ENCODE data around the gene RNF31. TPM values are rescaled to one million over a fixed set of nuclear protein-coding genes. Genes with fewer than 3 reads are reported as not detected.

Gene RNF31
- polyA plus RNA-seq, 1 donor from 2014 or later: 98.7 TPM

- Histone ChIP-seq H3K27me3 (ENCODE audit: insufficient read depth, low read depth, low read length) (no peaks in the 10 kb centered on the region), H4K20me1 (ENCODE audit: insufficient read depth) (no peaks in the 10 kb centered on the region), H2AFZ (ENCODE audit: low read depth, low read length) (no peak overlapping the region), H3K4me2 (ENCODE audit: low read length) (no peak overlapping the region), H3K27ac (ENCODE audit: low read length) (no peak overlapping the region), H3F3A (ENCODE audit: insufficient read depth, low read length, poor library complexity, severe bottlenecking) (no peaks in the 10 kb centered on the region), H3K9ac (ENCODE audit: low read length) (no peak overlapping the region), H3K36me3 (ENCODE audit: insufficient read depth, low read length) (no peaks in the 10 kb centered on the region), H3K9me3 (ENCODE audit: low read length) (no peaks in the 10 kb centered on the region), H3K79me2 (replicated peaks; ENCODE audit: insufficient read depth, low read length) (no peaks in the 10 kb centered on the region), H3K4me3 (ENCODE audit: low read length) (no peak overlapping the region), H3K9me2 (ENCODE audit: insufficient read depth, low read length) (no peaks in the 10 kb centered on the region)
- TF ChIP-seq SMC3 (conservative IDR thresholded peaks at IDR 0.05; ENCODE audit: poor library complexity): no peak
- no peak for TF ChIP-seq REST (IDR thresholded peaks at IDR 0.05; ENCODE audit: borderline replicate concordance)
- TF ChIP-seq MXI1 (conservative IDR thresholded peaks at IDR 0.05; ENCODE audit: poor library complexity, severe bottlenecking): no peak
- TF ChIP-seq POLR2AphosphoS5 (IDR thresholded peaks at IDR 0.05): no peak
- TF ChIP-seq CTCF (IDR thresholded peaks at IDR 0.05; ENCODE audit: poor library complexity, severe bottlenecking): no peak
- TF ChIP-seq EP300 (conservative IDR thresholded peaks at IDR 0.05; ENCODE audit: poor library complexity, severe bottlenecking): no peak
- no peak for TF ChIP-seq RAD21 (conservative IDR thresholded peaks at IDR 0.05)
- TF ChIP-seq TAF1 (IDR thresholded peaks at IDR 0.05; ENCODE audit: low read depth): no peak
- TF ChIP-seq EZH2 (IDR thresholded peaks at IDR 0.05; ENCODE audit: borderline replicate concordance, insufficient read depth, low read length, poor library complexity, severe bottlenecking): no peak
Observed at GRCh38 chr14:24123424-24124417, 23.6 kb upstream of the RNF31 start.

DNA sequence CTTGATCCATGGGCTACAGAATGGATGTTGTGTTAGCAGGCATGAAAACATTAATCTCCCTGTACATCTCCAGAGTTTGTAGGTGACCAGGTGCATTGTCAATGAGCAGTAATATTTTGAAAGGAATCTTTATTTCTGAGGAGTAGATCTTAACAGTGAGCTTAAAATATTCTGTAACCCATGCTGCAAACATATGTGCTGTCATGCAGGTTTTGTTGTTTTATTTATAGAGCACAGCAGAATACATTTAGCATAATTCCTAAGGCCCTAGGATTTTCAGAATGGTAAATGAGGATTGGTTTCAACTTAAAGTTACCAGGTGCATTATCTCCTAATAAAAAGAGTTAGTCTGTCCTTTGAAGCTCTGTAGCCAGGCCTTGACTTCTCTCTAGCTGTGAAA, 20.4 kb upstream of the RNF31 start:
- no peak overlapping the region for H3K4me2 ChIP-seq (ENCODE audit: low read length)
- H3K27me3 ChIP-seq (ENCODE audit: insufficient read depth, low read depth, low read length): no peaks in the 10 kb centered on the region
- no peak overlapping the region for H2AFZ ChIP-seq (ENCODE audit: low read depth, low read length)
- no peaks in the 10 kb centered on the region for H3F3A ChIP-seq (ENCODE audit: insufficient read depth, low read length, poor library complexity, severe bottlenecking)
- H3K9me3 ChIP-seq (ENCODE audit: low read length): no peaks in the 10 kb centered on the region
- H3K36me3 ChIP-seq (ENCODE audit: insufficient read depth, low read length): no peaks in the 10 kb centered on the region
- no peak overlapping the region for H3K27ac ChIP-seq (ENCODE audit: low read length)
- H3K4me3 ChIP-seq (ENCODE audit: low read length): no peak overlapping the region
- TF ChIP-seq REST (IDR thresholded peaks at IDR 0.05; ENCODE audit: borderline replicate concordance): no peak
- TF ChIP-seq SMC3 (conservative IDR thresholded peaks at IDR 0.05; ENCODE audit: poor library complexity): no peak
- TF ChIP-seq EP300 (conservative IDR thresholded peaks at IDR 0.05; ENCODE audit: poor library complexity, severe bottlenecking): no peak
- TF ChIP-seq TAF1 (IDR thresholded peaks at IDR 0.05; ENCODE audit: low read depth): no peak
- TF ChIP-seq CTCF (IDR thresholded peaks at IDR 0.05; ENCODE audit: poor library complexity, severe bottlenecking): no peak
- no peak for TF ChIP-seq POLR2AphosphoS5 (IDR thresholded peaks at IDR 0.05)
- TF ChIP-seq RAD21 (conservative IDR thresholded peaks at IDR 0.05): no peak
- TF ChIP-seq EZH2 (IDR thresholded peaks at IDR 0.05; ENCODE audit: borderline replicate concordance, insufficient read depth, low read length, poor library complexity, severe bottlenecking): no peak
- no peak for TF ChIP-seq MXI1 (conservative IDR thresholded peaks at IDR 0.05; ENCODE audit: poor library complexity, severe bottlenecking)
- no peak overlapping the region for H3K9ac ChIP-seq (ENCODE audit: low read length)
- H3K79me2 ChIP-seq (replicated peaks; ENCODE audit: insufficient read depth, low read length): no peaks in the 10 kb centered on the region
- no peaks in the 10 kb centered on the region for H3K9me2 ChIP-seq (ENCODE audit: insufficient read depth, low read length)
- no peaks in the 10 kb centered on the region for H4K20me1 ChIP-seq (ENCODE audit: insufficient read depth)

All from neural cell (in vitro differentiated cells).